ENCODE measurements around the gene ALCAM.

Gene ALCAM

GRCh38 chr3:105430455-105430854 lies 63.7 kb downstream of the ALCAM start:
- H3K4me3 ChIP-seq (ENCODE audit: low read depth, low read length): no peak overlapping the region
- no peak for TF ChIP-seq CTCF (IDR thresholded peaks at IDR 0.05; ENCODE audit: low read depth, low read length)
- in situ Hi-C loops (cut with HindIII; ENCODE audit: low sequenced_read_pairs): no loop called here
- no peak for DNase-seq (ENCODE audit: low read depth, low spot score)

- no peak for DNase-seq (ENCODE audit: low read depth, low spot score)
- in situ Hi-C loops (cut with HindIII; ENCODE audit: low sequenced_read_pairs): no loop called here
- no peak for TF ChIP-seq CTCF (IDR thresholded peaks at IDR 0.05; ENCODE audit: low read depth, low read length)
- H3K4me3 ChIP-seq (ENCODE audit: low read depth, low read length): no peak overlapping the region
Observed at GRCh38 chr3:105431200-105431599, 64.5 kb downstream of the ALCAM start.

- TF ChIP-seq CTCF (IDR thresholded peaks at IDR 0.05; ENCODE audit: low read depth, low read length): no peak
- no peak for DNase-seq (ENCODE audit: low read depth, low spot score)
- in situ Hi-C loops (cut with HindIII; ENCODE audit: low sequenced_read_pairs): no loop called here
- no peak overlapping the region for H3K4me3 ChIP-seq (ENCODE audit: low read depth, low read length)
Observed at GRCh38 chr3:105435277-105435676, 68.6 kb downstream of the ALCAM start.

GRCh38 chr3:105436687-105437086 lies 70.0 kb downstream of the ALCAM start:
- TF ChIP-seq CTCF (IDR thresholded peaks at IDR 0.05; ENCODE audit: low read depth, low read length): no peak
- DNase-seq (ENCODE audit: low read depth, low spot score): no peak
- H3K4me3 ChIP-seq (ENCODE audit: low read depth, low read length): no peak overlapping the region

GRCh38 chr3:105440113-105440512 lies 73.4 kb downstream of the ALCAM start:
- no peak for TF ChIP-seq CTCF (IDR thresholded peaks at IDR 0.05; ENCODE audit: low read depth, low read length)
- no peak for DNase-seq (ENCODE audit: low read depth, low spot score)
- no peak overlapping the region for H3K4me3 ChIP-seq (ENCODE audit: low read depth, low read length)
- in situ Hi-C loops (cut with HindIII; ENCODE audit: low sequenced_read_pairs): no loop called here

More at GRCh38 chr3:105436687-105437086, 70.0 kb downstream of the ALCAM start:
- in situ Hi-C loops (cut with HindIII; ENCODE audit: low sequenced_read_pairs): no loop called here

- TF ChIP-seq CTCF (IDR thresholded peaks at IDR 0.05; ENCODE audit: low read depth, low read length): no peak
- in situ Hi-C loops (cut with HindIII; ENCODE audit: low sequenced_read_pairs): no loop called here
- DNase-seq (ENCODE audit: low read depth, low spot score): peak; percentile 34
- H3K4me3 ChIP-seq (ENCODE audit: low read depth, low read length): no peak overlapping the region
Observed at GRCh38 chr3:105444725-105445124, 78.0 kb downstream of the ALCAM start.

Data from astrocyte of the spinal cord (primary cell).